NCI-H1092 treated with DMSO at 0.1 percent for 48 hours (cell line): ENCODE data around the gene BMPR1A.
"Not testable (repeated sequence)": the region's sequence is repeated elsewhere in the genome, so short reads cannot be mapped to it uniquely, and the experiment has no call there.

ENCODE experiments used
- DNase-seq: peaks from one replicate; lab custom pipeline; 2025; lab: John Stamatoyannopoulos, UW

Gene BMPR1A

GRCh38 chr10:86969421-86970041 is 213.1 kb downstream of the BMPR1A start:
- DNase-seq: no peak

- no peak for DNase-seq
Observed at GRCh38 chr10:86970162-86970981, 214.0 kb downstream of the BMPR1A start.

- DNase-seq: no peak
Observed at GRCh38 chr10:86970982-86971231, 214.5 kb downstream of the BMPR1A start.

- no peak for DNase-seq
Observed at GRCh38 chr10:86971232-86971991, 215.0 kb downstream of the BMPR1A start.

GRCh38 chr10:86972613-86973380 is 216.4 kb downstream of the BMPR1A start:
- no peak for DNase-seq

- no peak for DNase-seq
Observed at GRCh38 chr10:86974484-86974883, 218.1 kb downstream of the BMPR1A start.

- no peak for DNase-seq
Observed at GRCh38 chr10:86976362-86977056, 220.1 kb downstream of the BMPR1A start.

GRCh38 chr10:86978457-86978856 is 222.0 kb downstream of the BMPR1A start:
- not testable (repeated sequence) for DNase-seq

GRCh38 chr10:86979296-86979818 is 222.9 kb downstream of the BMPR1A start:
- DNase-seq: no peak

- DNase-seq: no peak
Observed at GRCh38 chr10:86979977-86980448, 223.6 kb downstream of the BMPR1A start.

- not testable (repeated sequence) for DNase-seq
Observed at GRCh38 chr10:86981020-86981419, 224.6 kb downstream of the BMPR1A start.

GRCh38 chr10:86981716-86982115 is 225.3 kb downstream of the BMPR1A start:
- no peak for DNase-seq
